HG03342 (cell line): ENCODE data around the gene HOXB6.

Experiments used
- ATAC-seq: cut with Tn5 transposase; IDR thresholded peaks from one replicate; pipeline ENCODE4 v1.9.1; 2021; ENCODE audit warnings: mild to moderate bottlenecking, moderate library complexity; ENCODE audit not compliant: unreplicated experiment

The HOXB6 gene

GRCh38 chr17:48604770-48605329, at the start of gene HOXB6:
Gene HOXB6 (minus strand): TSS chr17:48604986. CDS start chr17:48598150, 6,836 bp downstream.
- no peak for ATAC-seq

- ATAC-seq = no peak
Measured at GRCh38 chr17:48649741-48650140, 45.0 kb upstream of the HOXB6 start.

- ATAC-seq = no peak
Measured at GRCh38 chr17:48647963-48648245, 43.1 kb upstream of the HOXB6 start.

GRCh38 chr17:48647103-48647962, 42.5 kb upstream of the HOXB6 start:
- no peak for ATAC-seq

GRCh38 chr17:48646183-48647102, 41.7 kb upstream of the HOXB6 start:
- ATAC-seq = no peak

GRCh38 chr17:48645639-48646182, 40.9 kb upstream of the HOXB6 start:
- no peak for ATAC-seq

- ATAC-seq = no peak
Measured at GRCh38 chr17:48644910-48645557, 40.2 kb upstream of the HOXB6 start.

GRCh38 chr17:48644159-48644558, 39.4 kb upstream of the HOXB6 start:
- ATAC-seq = no peak

GRCh38 chr17:48643697-48644012, 38.9 kb upstream of the HOXB6 start:
- ATAC-seq = no peak

GRCh38 chr17:48642843-48643696, 38.3 kb upstream of the HOXB6 start:
- no peak for ATAC-seq

- no peak for ATAC-seq
Measured at GRCh38 chr17:48642059-48642842, 37.5 kb upstream of the HOXB6 start.

- no peak for ATAC-seq
Measured at GRCh38 chr17:48641541-48642058, 36.8 kb upstream of the HOXB6 start.

- ATAC-seq = no peak
Measured at GRCh38 chr17:48640858-48641180, 36.0 kb upstream of the HOXB6 start.

- no peak for ATAC-seq
Measured at GRCh38 chr17:48639982-48640857, 35.4 kb upstream of the HOXB6 start.

- no peak for ATAC-seq
Measured at GRCh38 chr17:48639136-48639535, 34.4 kb upstream of the HOXB6 start.

- no peak for ATAC-seq
Measured at GRCh38 chr17:48637323-48638260, 32.8 kb upstream of the HOXB6 start.
